HTR-8/SVneo (cell line): Measurements from ENCODE around the gene LRFN4.

ENCODE experiments used
- DNase-seq: peaks from one replicate; pipeline ENCODE4 v3.0.0; 2011; ENCODE audit warnings: low spot score, mixed read lengths; ENCODE audit not compliant: insufficient read length
- FAIRE-seq: peaks from 2 replicates; lab custom pipeline; 2011; peaks lifted over from hg19 to GRCh38; lab: Jason Lieb, UNC

The LRFN4 gene

GRCh38 chr11:66844496-66845142 is 12.2 kb upstream of the LRFN4 start:
- FAIRE-seq = no peak

GRCh38 chr11:66845143-66845875 is 11.6 kb upstream of the LRFN4 start:
- DNase-seq (no peak), FAIRE-seq (no peak)

More at GRCh38 chr11:66844496-66845142, 12.2 kb upstream of the LRFN4 start:
- DNase-seq = no peak

GRCh38 chr11:66845876-66846212 is 11.0 kb upstream of the LRFN4 start:
- no peak for DNase-seq
- no peak for FAIRE-seq

DNA sequence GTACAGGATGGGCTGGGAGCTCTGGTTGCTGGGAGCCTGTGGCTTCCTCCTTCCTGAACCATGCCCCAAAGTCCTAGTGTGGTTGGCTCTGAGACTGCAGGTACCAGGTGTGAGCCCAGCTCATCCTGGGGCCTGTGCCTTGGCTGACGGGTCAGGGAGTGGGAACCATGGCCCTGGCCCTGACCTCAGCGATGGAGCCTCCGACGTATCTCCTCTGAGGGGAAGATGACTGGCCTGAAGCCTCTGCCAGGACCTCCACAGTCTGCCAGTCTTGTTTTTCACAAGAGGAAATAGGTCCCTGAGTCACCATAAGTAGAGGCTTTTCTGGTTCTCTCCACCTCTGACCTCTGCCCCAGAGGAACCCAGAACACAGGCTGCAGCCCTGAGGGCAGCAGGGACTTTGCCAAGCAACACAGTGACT is 10.2 kb upstream of the LRFN4 start:
- no peak for FAIRE-seq
- no peak for DNase-seq

GRCh38 chr11:66847461-66848232 is 9.2 kb upstream of the LRFN4 start:
- DNase-seq = no peak
- FAIRE-seq = no peak

DNA sequence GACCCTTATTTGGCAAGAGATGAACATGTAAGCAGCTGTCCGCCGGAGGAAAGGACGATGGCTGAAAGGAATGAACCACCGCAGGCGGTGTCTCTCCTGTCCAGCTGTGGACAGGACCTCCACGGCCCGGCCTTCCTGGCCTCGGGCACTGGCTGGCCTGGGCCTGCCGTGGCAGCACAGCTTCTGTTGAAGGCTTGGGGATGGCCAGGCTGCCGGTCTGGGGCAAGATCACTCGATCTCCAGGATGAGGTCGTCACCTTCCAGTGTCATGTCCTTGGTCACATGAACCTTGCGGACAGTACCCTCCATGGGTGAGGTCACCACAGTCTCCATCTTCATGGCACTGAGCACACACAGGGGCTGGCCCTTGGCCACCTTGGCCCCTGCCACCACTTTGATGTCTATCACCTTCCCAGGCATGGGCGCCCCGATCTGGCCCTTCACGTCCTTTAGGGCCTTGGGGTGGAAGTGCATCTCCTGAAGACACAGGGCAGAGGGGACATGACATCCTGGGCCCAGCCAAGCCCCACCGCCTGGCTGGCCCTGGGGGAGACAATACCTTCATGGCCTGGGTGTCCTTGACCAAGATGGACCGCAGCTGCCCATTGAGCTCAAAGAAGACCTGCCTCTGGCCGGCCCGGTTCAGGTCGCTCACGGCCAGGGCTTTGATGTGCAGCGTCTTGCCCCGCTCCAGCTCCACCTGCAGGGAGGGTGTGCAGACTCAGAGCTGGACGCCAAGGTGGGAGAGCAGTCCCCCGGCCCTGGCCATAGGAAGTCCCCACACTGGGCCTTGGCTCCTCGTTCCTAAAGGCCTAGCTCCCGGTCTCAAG is 8.0 kb upstream of the LRFN4 start:
- FAIRE-seq (no peak), DNase-seq (no peak)

GRCh38 chr11:66849501-66850234 is 7.2 kb upstream of the LRFN4 start:
- DNase-seq (no peak), FAIRE-seq (no peak)

- FAIRE-seq (no peak), DNase-seq (no peak)
These were observed 6.7 kb upstream of the LRFN4 start for GRCh38 chr11:66850235-66850587.

- no peak for FAIRE-seq
- no peak for DNase-seq
These were observed 6.2 kb upstream of the LRFN4 start for GRCh38 chr11:66850588-66851238.

- DNase-seq (no peak), FAIRE-seq (no peak)
These were observed 5.6 kb upstream of the LRFN4 start for GRCh38 chr11:66851239-66851596.

DNA sequence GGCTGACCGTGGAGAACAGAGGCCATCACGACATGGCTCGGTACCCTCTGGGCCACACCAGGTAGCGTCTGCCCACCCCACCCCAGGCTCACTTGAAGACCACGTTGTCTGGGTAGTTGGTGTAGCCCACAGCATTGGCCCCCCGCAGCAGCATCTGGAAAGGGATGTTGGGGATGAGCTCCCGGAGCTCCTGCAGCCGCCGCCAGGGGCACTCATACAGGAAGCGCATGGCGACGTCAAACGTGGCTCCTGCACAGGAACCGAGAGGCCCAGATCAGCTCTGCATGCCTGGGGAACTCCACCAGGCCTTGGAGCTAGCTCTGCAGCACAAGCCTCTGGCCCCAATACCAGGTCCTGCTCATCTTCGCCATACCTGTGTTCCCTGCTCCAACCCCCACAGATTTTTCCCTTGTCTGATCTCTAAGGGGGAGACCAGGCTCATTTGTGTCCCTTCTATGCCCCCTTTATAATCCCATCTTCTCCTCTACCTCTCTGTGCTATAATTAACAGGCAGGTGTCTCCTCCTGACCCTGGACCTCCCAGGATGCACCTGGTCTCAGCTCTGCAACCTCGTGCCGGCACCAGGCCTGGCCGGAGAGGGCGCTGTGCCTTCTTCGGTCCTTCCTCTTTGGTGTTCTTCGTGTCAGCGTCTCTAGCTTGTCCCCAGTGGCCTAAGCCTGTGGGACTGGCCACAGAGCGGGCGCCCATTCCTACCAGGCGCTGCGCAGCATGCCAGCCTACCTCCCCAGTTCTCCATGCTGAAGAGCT is 5.0 kb upstream of the LRFN4 start:
- DNase-seq = no peak
- FAIRE-seq = no peak

- no peak for DNase-seq
- no peak for FAIRE-seq
These were observed 4.2 kb upstream of the LRFN4 start for GRCh38 chr11:66852466-66853241.

DNA sequence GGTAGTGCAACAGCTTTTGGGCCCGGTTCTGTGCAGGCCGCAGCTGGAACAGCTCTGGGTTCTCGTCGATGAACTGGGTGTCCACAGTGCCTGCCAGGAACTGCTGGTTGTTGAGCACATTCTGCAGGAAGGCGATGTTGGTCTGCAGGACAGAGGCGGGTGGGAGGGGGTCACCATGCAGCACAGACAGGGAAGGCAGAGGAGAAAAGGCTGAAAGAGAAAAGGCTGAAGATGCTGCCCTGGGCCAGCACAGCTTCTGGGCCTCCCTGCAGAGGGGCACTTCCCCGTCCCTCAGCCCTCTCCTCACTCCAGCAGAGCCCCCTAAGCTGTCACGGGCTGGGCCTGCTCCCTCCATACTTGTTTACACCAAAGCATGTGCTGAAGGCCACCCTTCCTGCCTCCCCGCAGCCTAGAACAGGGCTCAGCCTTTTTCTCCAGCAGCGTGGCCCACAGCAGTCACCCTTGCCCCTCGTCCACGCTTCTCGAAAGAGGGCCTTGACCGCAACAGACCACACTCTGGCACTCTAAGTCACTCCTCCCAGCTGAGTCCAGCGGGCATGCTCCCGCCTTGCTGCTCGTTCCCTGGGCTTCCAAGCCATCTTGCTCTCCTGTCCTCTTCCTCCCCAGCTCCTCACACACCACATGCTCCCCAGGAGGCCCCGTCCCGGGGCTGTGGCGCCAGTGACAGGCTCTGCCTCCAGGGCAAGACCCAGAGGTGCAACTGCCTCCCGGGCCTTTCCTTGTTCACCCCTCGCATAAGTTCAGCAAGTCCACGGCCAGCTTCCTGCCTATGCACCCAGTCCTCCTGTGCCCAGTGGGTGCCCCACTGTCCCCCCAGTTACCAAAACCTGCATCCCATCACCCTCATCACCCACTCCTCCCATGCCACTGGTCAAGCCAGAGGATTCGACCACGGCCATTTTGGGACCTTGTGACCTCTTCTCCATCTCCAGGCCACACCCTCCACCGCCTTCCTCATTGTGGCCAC is 3.3 kb upstream of the LRFN4 start:
- DNase-seq (no peak), FAIRE-seq (no peak)

GRCh38 chr11:66854231-66854661 is 2.6 kb upstream of the LRFN4 start:
- no peak for DNase-seq
- no peak for FAIRE-seq

- DNase-seq (no peak), FAIRE-seq (no peak)
These were observed 2.1 kb upstream of the LRFN4 start for GRCh38 chr11:66854729-66855211.
